Ovary (tissue), 3 donors: ENCODE data around the gene ARL6IP6.

Source experiments
- CTCF ChIP-seq, 3 donors: fragments of 450-650 bp in 2 of 3; fragments of 200-600 bp in 1 of 3; IDR thresholded peaks; one replicate each; pipeline versions ENCODE4 v1.5.1 to v1.8.0; 2016 to 2022; ENCODE audit warnings: antibody characterized with exemption in 3 of 3, mild to moderate bottlenecking in 1 of 3
- POLR2A ChIP-seq: fragments of 450-650 bp; IDR thresholded peaks from one replicate; pipeline ENCODE4 v1.6.1; 2017; ENCODE audit warnings: antibody characterized with exemption, mild to moderate bottlenecking, moderate library complexity
- donor health status: DM: no; HTN: no; CAD: no.

GRCh38 chr2:152694161-152694661 is 24.2 kb upstream of the ARL6IP6 start:
- no peak for TF ChIP-seq CTCF (IDR thresholded peaks at IDR 0.05)
- TF ChIP-seq POLR2A = no peak
